GM21526 (cell line): ENCODE measurements around the gene UBAC2.

ENCODE experiments used
- ATAC-seq: cut with Tn5 transposase; IDR thresholded peaks from one replicate; pipeline ENCODE4 v1.9.1; 2021; ENCODE audit warnings: moderate library complexity; ENCODE audit not compliant: unreplicated experiment, low FRiP score

Gene UBAC2

GRCh38 chr13:99370481-99371275 lies 170.0 kb downstream of the UBAC2 start:
- ATAC-seq = no peak

DNA sequence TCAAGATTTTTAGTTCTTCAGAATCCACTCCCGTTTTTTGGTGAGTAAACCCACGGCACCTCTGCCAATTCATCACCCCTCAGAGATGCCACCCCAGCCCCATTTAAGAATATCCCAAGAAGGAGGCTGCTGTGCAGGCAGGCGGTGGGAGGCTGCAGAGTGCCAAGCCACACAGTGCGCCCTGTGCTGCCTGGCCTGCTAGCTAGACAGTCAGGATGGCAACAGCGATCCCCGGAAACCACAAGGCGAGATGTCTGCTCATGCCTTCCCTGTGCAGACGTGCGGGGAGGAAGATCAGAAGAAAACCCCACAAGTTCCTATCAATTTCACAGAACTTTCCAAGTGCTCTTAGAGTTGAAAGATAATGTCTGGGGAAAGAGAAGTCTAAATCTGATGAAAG lies 171.3 kb downstream of the UBAC2 start:
- ATAC-seq = no peak

DNA sequence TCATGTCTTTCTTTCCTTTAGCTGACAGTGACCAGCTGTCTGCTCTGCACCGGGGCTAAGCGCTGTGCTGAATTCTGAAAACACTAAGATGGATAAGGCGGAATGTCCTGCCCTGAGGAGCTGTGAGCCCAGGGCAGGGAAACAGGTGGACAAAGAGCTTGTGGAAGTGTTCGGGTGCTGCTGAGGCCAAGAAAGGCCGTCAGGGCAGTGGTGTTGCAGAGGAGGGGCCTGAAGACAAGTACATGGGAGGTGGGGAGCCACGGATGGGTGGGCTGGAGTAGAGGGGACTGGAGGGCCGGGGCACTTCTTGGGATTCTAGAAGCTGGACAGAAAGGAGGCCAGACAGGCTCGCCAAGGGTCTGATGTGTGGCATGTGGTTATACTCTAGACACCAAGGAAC lies 172.8 kb downstream of the UBAC2 start:
- ATAC-seq = no peak

DNA sequence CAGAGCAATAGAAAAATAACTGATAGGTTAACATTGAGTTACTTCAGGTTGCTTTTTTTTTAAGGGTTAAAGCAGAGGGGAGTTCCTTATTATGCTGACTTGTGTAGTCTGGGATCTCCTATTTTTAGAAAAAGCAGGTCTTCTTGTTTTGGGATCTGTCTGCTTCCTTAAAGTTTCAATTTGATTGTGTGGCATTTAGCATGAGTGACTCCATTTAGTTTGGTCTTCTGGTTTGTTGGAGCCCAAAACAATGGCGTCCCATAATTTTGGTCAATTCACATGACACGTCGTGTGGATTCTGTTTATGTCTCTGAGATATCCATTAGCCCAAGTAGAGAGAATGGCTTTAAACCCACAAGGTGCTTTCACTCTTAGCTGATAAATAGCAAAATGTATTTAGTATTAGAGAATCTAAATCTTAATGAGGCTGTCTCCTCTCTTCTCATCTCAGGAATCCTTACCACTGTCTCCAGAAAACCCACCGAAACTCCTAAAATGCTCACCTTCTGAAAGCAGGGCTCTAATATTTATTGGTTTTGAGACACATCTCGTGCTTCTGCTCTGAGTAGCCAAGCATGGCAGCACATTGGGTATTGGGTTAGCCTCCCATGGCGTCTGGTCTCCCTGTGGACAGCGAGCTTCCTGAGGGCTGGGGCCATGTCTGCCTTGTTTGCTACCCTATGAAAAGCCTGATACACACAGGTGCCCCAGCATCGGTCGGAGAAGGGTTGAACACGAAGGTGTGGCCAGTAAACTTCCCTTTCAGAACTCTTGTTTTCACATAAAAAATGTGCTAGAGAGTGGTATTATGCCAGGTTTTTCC lies 173.7 kb downstream of the UBAC2 start:
- ATAC-seq = peak; percentile 34

DNA sequence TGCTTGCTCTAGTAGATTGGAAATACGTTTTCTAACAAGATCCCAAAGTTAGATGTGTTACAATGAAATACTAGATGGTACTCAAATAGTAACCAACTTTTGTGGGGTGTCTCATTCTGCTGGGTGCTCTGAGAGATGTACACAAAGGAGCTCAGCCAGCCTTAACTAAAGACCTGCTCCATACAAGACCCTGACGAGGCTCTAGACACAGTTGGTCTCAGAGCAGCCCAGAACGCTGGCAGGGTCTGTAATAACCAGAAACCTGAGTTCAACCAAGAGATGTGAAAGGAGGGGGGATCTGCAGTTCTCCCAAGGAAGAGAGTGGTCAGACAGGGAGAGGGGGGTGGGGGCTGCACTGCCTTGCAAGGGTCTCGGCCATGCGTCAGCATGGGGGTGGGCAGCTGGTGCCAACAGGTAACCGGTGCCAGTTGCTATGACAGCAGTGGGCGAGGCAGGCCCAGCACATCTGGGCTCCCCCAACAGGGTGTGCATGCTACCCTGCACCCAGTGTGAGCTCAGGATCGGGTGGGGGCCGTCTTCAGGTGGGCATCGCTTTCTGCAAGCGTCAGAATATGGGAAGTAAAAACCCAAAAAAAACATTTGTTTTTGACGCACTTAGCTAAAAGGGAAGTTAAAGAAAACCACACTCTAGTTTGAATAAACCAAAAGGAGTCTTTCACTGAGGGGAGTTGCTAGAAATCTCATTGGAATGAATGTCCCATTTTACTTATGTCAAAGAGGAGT lies 174.5 kb downstream of the UBAC2 start:
- ATAC-seq = peak; percentile 46

- ATAC-seq = no peak
Measured at GRCh38 chr13:99375738-99376080, 175.1 kb downstream of the UBAC2 start.

DNA sequence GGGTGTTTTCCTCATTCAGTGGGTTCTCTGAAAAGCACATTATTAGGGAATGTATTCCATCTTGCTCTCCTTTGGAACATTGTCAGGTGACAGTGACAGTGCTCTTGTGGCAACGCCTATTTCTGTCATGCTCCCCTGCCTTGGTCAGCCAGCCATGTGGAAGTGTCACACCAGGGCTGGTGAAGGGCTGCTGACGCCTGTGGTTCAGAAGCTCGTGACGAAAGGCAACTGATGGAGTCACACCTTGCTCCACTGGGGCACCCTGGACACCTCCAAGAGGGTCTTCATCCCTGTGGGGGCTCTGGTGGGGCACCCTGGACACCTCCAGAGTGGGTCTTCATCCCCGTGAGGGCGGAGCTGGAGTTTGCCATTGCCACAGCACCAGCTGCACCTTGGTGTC lies 175.5 kb downstream of the UBAC2 start:
- peak; percentile 42 for ATAC-seq

DNA sequence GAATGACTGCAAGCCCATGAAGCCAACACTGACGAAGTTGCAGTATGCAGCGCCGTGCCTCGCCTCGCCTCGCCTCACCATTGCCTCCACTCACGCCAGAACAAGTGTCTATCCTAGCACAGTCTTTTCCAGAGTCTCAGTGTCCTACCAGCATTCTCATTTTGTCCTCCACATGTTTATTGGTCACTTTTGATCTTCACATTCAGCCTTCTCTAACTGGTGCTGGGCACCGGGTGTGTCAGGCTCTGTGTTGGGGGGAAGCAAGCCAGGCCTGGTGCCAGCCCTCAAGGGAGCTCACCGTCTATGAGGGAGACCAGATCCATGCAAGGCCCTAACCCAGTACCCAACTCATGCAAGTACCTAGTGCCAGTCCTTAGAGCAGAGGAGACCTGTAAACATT lies 176.3 kb downstream of the UBAC2 start:
- no peak for ATAC-seq

- ATAC-seq = no peak
Measured at GRCh38 chr13:99377641-99378040, 177.0 kb downstream of the UBAC2 start.

GRCh38 chr13:99378985-99379733 lies 178.5 kb downstream of the UBAC2 start:
- no peak for ATAC-seq

- no peak for ATAC-seq
Measured at GRCh38 chr13:99379856-99380801, 179.5 kb downstream of the UBAC2 start.

- ATAC-seq = peak; percentile 78
Measured at GRCh38 chr13:99380921-99381645, 180.4 kb downstream of the UBAC2 start.

DNA sequence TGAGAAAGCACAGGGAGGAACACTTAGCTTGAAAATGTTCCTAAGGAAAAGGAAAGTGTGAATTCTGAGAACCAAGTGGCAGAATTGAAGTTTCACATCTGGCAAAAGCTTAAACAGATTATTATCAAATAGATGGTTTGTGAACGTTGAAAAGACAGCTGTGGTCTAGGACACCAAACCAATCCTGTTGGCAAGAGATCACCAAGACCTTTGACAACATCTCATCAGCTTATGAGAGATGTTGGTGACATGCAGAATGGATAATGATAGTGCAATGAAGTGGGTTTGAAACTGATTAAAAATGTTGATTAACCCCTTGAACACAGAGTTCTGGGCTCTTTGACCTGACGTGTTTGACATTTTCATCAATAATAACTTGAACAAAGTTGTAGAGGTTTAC lies 181.1 kb downstream of the UBAC2 start:
- no peak for ATAC-seq

- no peak for ATAC-seq
Measured at GRCh38 chr13:99382428-99383133, 181.9 kb downstream of the UBAC2 start.

GRCh38 chr13:99383511-99383921 lies 182.9 kb downstream of the UBAC2 start:
- no peak for ATAC-seq

- ATAC-seq = no peak
Measured at GRCh38 chr13:99383946-99384345, 183.3 kb downstream of the UBAC2 start.

DNA sequence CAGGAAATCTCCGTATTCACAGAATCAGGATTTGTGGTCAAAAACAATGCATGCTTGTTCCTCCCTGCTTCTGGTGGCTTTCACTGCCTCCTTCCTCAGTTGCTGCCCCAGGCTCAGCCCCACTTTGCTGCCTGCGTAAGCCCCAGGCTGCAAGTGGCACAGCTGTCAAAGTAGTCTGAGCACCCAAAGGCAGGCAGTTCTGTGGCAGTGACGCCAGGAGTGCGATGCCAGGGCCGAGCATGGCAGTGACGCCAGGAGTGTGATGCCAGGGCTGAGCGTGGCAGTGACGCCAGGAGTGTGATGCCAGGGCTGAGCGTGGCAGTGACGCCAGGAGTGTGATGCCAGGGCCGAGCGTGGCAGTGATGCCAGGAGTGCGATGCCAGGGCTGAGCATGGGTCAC lies 183.8 kb downstream of the UBAC2 start:
- no peak for ATAC-seq

GRCh38 chr13:99385161-99385560 lies 184.5 kb downstream of the UBAC2 start:
- ATAC-seq = no peak
